ENCODE results near the gene DHCR7.

Gene DHCR7

DNA sequence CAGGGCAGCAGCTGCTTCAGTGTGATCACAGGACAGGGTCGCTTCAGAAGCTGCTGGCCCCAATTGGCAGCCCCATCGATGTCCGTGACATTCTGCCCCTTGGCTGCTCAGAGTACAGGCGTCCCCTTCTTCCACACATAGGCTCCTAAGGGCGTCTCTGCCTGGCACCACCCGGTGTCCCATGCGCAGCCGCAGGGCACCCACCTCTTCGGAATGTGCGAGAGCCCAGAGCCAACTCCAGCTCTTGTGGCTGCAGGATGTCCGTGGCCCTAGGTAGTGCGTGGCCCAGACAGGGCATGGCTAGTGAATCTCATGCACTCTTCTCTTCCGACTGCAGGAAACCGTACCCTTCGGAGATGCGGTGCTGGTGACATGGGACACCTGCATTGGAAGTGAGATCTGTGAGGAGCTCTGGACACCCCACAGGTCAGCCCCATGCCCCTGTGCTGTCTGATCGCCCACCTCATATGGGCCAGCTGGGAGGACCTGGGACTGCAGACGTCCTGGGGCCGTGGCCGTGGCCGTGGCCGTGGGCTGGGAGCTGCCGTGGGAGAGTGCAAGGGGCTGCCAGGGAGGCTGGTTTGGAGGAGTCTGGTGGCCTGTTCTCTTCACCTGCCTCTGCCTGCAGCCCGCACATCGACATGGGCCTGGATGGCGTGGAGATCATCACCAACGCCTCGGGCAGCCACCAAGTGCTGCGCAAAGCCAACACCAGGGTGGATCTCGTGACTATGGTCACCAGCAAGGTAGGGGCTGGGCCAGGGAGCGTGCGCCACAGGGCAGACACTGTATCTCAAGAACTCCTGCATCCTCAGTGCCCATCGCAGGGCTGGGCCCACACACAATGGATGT, 25.0 kb upstream of the DHCR7 start:
- Mint-ChIP-seq H3K4me3 (no peak overlapping the region), H3K36me3 (ENCODE audit: low read depth) (peaks cover 25% of the 10 kb centered on the region), H3K4me1 (ENCODE audit: low read depth) (no peaks in the 10 kb centered on the region), H3K27ac (no peak overlapping the region), H3K27me3 (ENCODE audit: low read depth) (no peaks in the 10 kb centered on the region), H3K9me3 (no peaks in the 10 kb centered on the region)

DNA sequence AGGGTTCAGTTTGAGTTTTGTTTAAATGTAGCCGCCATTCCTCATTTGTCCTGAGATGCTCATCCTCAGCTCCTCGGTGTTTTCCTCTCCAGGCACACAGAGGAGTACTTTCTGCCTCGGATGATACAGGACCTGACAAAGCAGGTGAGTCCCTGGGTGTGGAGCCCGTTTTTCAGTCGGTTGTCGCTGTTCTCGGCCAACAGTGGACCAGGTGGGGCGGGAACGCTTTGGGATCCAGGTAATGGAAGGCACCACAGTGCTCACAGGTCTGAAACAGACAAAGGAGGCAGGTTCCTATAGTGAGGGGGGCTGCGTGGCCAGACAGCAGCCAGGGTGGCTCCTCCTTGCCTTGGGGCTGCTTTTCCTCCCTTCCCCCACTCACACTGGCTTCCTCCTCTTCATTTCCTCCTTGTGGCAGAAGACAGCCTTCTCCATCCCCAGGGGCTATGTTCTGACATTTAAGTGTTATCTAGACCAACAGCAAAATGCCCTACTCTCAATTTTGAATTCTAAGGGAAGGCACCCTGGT, 24.2 kb upstream of the DHCR7 start:
- Mint-ChIP-seq H3K4me1 (ENCODE audit: low read depth) (no peaks in the 10 kb centered on the region), H3K4me3 (no peak overlapping the region), H3K36me3 (ENCODE audit: low read depth) (peaks cover 27% of the 10 kb centered on the region)

DNA sequence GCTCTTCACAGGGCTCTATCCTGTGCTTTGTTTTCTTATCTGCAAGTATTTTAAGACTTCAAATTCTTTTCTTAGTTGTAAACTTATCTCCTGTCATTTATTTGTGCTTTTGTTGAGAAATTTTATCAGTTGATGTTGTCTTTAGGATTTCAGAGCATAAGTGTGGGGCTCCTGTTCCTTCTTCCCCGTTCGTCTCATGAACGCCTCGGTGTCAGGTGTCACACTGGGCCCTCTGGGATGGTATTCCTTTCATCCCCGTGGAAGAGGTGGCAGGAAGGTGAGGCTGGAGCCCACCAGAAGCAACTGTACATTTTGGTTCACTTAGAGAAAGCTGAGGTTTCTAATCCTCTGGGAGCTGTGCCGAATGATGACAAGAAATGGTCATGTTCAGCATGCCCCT, 22.8 kb upstream of the DHCR7 start:
- Mint-ChIP-seq H3K4me1 (ENCODE audit: low read depth) (no peaks in the 10 kb centered on the region), H3K36me3 (ENCODE audit: low read depth) (peaks cover 25% of the 10 kb centered on the region), H3K27me3 (ENCODE audit: low read depth) (no peaks in the 10 kb centered on the region), H3K27ac (no peak overlapping the region), H3K4me3 (no peak overlapping the region), H3K9me3 (no peaks in the 10 kb centered on the region)

More for the DNA sequence above, 24.2 kb upstream of the DHCR7 start:
- Mint-ChIP-seq H3K27ac (no peak overlapping the region), H3K27me3 (ENCODE audit: low read depth) (no peaks in the 10 kb centered on the region), H3K9me3 (no peaks in the 10 kb centered on the region)

DNA sequence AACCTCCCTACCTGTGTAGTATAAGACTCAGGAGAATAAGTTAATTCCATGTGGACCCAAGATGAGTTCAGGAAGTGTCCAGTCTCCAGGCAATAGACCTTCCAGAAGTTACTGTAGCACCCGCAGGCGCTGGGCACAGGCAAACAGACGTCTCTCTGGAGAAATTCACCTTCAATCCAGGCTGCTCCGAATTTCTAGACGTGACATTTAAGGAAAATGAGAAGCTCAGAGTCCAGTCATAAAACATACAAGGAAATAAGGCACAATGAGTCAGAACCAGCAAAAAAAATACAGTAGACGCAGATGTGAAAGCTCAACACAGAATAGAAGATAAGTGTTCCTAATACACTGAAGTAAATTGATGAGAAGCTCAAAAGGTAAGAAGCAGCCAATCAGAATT, 19.0 kb upstream of the DHCR7 start:
- peaks cover 30% of the 10 kb centered on the region for H3K36me3 Mint-ChIP-seq (ENCODE audit: low read depth)
- no peak overlapping the region for H3K4me3 Mint-ChIP-seq
- H3K27ac Mint-ChIP-seq: no peak overlapping the region
- H3K4me1 Mint-ChIP-seq (ENCODE audit: low read depth): peaks cover 5% of the 10 kb centered on the region
- no peaks in the 10 kb centered on the region for H3K9me3 Mint-ChIP-seq
- no peaks in the 10 kb centered on the region for H3K27me3 Mint-ChIP-seq (ENCODE audit: low read depth)

GRCh38 chr11:71466358-71466757, 18.2 kb upstream of the DHCR7 start:
- H3K36me3 Mint-ChIP-seq (ENCODE audit: low read depth): peaks cover 32% of the 10 kb centered on the region
- no peaks in the 10 kb centered on the region for H3K27me3 Mint-ChIP-seq (ENCODE audit: low read depth)
- no peak overlapping the region for H3K4me3 Mint-ChIP-seq
- no peak overlapping the region for H3K27ac Mint-ChIP-seq
- H3K9me3 Mint-ChIP-seq: no peaks in the 10 kb centered on the region
- H3K4me1 Mint-ChIP-seq (ENCODE audit: low read depth): peaks cover 5% of the 10 kb centered on the region

- H3K9me3 Mint-ChIP-seq: no peaks in the 10 kb centered on the region
- H3K4me1 Mint-ChIP-seq (ENCODE audit: low read depth): peaks cover 5% of the 10 kb centered on the region
- peaks cover 43% of the 10 kb centered on the region for H3K36me3 Mint-ChIP-seq (ENCODE audit: low read depth)
- no peaks in the 10 kb centered on the region for H3K27me3 Mint-ChIP-seq (ENCODE audit: low read depth)
- no peak overlapping the region for H3K27ac Mint-ChIP-seq
- H3K4me3 Mint-ChIP-seq: no peak overlapping the region
Measured at GRCh38 chr11:71465054-71465453, 16.9 kb upstream of the DHCR7 start.

GRCh38 chr11:71463331-71464211, 15.4 kb upstream of the DHCR7 start:
- Mint-ChIP-seq H3K27ac (no peak overlapping the region), H3K36me3 (ENCODE audit: low read depth) (peaks cover 48% of the 10 kb centered on the region), H3K9me3 (no peaks in the 10 kb centered on the region), H3K4me3 (no peak overlapping the region), H3K4me1 (ENCODE audit: low read depth) (peaks cover 8% of the 10 kb centered on the region), H3K27me3 (ENCODE audit: low read depth) (no peaks in the 10 kb centered on the region)

DNA sequence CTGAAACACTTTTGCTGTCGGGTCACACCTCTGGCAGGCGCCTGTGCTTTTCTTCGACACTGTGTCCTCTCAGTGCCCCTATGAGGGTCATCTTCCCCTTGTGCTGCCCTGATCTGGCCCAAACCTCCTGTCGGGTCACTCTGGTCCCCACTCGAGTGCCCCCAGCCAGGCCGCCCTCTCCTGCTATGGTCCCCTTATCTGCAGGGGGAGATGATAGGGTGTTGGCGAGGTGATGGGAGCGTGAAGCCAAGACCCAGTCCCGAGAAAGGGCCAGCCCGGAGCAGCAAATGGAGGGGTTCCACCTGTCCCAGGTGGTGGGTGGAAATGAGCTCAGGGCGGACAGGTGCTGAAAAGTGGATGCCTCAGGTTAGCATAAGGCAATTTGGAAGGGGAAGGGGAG, 14.5 kb upstream of the DHCR7 start:
- peaks cover 48% of the 10 kb centered on the region for H3K36me3 Mint-ChIP-seq (ENCODE audit: low read depth)
- H3K27ac Mint-ChIP-seq: no peak overlapping the region
- no peaks in the 10 kb centered on the region for H3K27me3 Mint-ChIP-seq (ENCODE audit: low read depth)
- H3K4me3 Mint-ChIP-seq: no peak overlapping the region
- no peaks in the 10 kb centered on the region for H3K9me3 Mint-ChIP-seq
- peaks cover 10% of the 10 kb centered on the region for H3K4me1 Mint-ChIP-seq (ENCODE audit: low read depth)

- Mint-ChIP-seq H3K9me3 (no peaks in the 10 kb centered on the region), H3K27ac (no peak overlapping the region), H3K27me3 (ENCODE audit: low read depth) (no peaks in the 10 kb centered on the region), H3K4me1 (ENCODE audit: low read depth) (peaks cover 11% of the 10 kb centered on the region), H3K4me3 (no peak overlapping the region), H3K36me3 (ENCODE audit: low read depth) (peaks cover 45% of the 10 kb centered on the region)
Measured at GRCh38 chr11:71461696-71462095, 13.5 kb upstream of the DHCR7 start.

GRCh38 chr11:71459767-71460320, 11.7 kb upstream of the DHCR7 start:
- H3K27me3 Mint-ChIP-seq (ENCODE audit: low read depth): no peaks in the 10 kb centered on the region
- H3K9me3 Mint-ChIP-seq: no peaks in the 10 kb centered on the region
- H3K4me3 Mint-ChIP-seq: no peak overlapping the region
- H3K27ac Mint-ChIP-seq: no peak overlapping the region
- peaks cover 22% of the 10 kb centered on the region for H3K4me1 Mint-ChIP-seq (ENCODE audit: low read depth)
- H3K36me3 Mint-ChIP-seq (ENCODE audit: low read depth): peaks cover 56% of the 10 kb centered on the region

GRCh38 chr11:71459076-71459766, 11.0 kb upstream of the DHCR7 start:
- Mint-ChIP-seq H3K4me3 (no peak overlapping the region), H3K36me3 (ENCODE audit: low read depth) (peaks cover 59% of the 10 kb centered on the region), H3K27me3 (ENCODE audit: low read depth) (no peaks in the 10 kb centered on the region), H3K9me3 (no peaks in the 10 kb centered on the region), H3K27ac (no peak overlapping the region), H3K4me1 (ENCODE audit: low read depth) (peaks cover 26% of the 10 kb centered on the region)

DNA sequence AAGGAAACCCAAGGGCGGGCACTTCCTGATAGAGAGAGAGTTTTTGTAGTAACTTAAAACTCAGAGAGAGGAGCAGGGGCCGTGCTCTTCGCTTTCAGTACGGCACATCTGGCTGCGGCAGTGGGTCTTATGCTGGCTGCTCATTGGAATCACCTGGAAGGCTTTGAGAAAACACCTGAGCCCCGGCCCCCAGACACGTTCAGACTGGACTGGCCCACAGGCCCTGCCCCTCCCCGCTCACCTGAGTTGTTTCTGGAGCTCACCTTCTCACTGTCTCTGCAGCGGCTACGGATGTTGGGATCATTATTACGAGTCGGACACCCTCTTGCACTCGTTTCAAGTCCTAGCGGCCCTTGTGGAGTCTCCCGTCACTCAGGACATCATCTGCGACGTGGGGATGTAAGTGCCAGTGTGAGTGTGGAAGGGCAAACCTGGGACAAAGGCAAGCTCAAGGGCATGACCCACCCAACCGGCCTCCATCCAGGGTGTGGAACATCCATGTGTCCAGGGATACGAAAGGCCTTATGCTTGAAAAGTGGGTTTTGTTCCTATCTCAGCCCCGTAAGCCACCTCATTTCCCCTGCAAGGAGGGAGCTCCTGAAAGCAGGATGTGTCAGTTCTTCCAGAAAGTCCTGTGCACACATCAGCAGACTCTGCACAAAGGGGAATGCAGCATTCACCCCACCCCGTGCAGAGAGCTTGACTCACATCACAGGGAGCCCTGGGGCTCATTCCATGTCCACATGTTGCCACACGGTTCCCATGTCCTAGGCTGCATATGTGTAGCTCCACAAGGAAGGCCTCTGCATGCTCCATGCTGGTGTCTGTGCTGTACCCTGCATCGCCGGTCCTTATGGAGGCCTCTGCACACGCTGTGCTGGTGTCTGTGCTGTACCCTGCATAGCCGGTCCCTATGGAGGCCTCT, 10.2 kb upstream of the DHCR7 start:
- Mint-ChIP-seq H3K27ac (no peak overlapping the region), H3K27me3 (ENCODE audit: low read depth) (no peaks in the 10 kb centered on the region), H3K36me3 (ENCODE audit: low read depth) (peaks cover 52% of the 10 kb centered on the region), H3K4me3 (no peak overlapping the region), H3K9me3 (no peaks in the 10 kb centered on the region), H3K4me1 (ENCODE audit: low read depth) (peaks cover 30% of the 10 kb centered on the region)

DNA sequence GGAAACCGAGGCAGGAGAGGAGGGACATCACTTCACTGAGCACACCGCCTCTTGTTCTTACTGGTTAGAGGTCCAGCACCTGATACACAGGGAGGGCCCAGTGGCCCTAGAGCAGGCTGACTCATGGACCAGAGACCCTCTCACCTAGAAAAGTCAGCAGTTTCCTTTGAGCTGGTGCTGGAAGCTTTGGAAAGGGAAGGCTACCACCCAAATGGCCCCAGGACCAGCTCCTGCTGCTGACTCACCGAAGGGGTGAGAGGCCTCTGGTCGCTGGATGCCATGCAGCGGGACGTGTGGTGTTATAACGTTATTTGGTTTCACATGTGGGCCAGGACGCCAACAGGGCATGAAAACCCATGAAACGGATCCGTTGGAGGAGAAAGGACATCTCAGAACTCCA, 8.6 kb upstream of the DHCR7 start:
- Mint-ChIP-seq H3K27ac (no peak overlapping the region), H3K4me3 (no peak overlapping the region), H3K4me1 (ENCODE audit: low read depth) (peaks cover 33% of the 10 kb centered on the region), H3K36me3 (ENCODE audit: low read depth) (peaks cover 48% of the 10 kb centered on the region), H3K27me3 (ENCODE audit: low read depth) (no peaks in the 10 kb centered on the region), H3K9me3 (no peaks in the 10 kb centered on the region)

Data from T-helper 1 cell treated with Interleukin-12 subunit alpha and Interleukin-12 subunit beta and Interleukin-4 antibody, amounts not matched to agents 30 μg/mL and 1 μg/mL, for 36 hours (primary cell).